RKO (cell line): ENCODE data around the gene PKP1.
"Not testable (repeated sequence)": the region's sequence is repeated elsewhere in the genome, so short reads cannot be mapped to it uniquely, and the experiment has no call there.

Experiments
- DNase-seq: peaks from one replicate; pipeline ENCODE4 v3.0.0-alpha.2; 2016; ENCODE audit warnings: low spot score

Gene PKP1, protein sequence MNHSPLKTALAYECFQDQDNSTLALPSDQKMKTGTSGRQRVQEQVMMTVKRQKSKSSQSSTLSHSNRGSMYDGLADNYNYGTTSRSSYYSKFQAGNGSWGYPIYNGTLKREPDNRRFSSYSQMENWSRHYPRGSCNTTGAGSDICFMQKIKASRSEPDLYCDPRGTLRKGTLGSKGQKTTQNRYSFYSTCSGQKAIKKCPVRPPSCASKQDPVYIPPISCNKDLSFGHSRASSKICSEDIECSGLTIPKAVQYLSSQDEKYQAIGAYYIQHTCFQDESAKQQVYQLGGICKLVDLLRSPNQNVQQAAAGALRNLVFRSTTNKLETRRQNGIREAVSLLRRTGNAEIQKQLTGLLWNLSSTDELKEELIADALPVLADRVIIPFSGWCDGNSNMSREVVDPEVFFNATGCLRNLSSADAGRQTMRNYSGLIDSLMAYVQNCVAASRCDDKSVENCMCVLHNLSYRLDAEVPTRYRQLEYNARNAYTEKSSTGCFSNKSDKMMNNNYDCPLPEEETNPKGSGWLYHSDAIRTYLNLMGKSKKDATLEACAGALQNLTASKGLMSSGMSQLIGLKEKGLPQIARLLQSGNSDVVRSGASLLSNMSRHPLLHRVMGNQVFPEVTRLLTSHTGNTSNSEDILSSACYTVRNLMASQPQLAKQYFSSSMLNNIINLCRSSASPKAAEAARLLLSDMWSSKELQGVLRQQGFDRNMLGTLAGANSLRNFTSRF

DNA sequence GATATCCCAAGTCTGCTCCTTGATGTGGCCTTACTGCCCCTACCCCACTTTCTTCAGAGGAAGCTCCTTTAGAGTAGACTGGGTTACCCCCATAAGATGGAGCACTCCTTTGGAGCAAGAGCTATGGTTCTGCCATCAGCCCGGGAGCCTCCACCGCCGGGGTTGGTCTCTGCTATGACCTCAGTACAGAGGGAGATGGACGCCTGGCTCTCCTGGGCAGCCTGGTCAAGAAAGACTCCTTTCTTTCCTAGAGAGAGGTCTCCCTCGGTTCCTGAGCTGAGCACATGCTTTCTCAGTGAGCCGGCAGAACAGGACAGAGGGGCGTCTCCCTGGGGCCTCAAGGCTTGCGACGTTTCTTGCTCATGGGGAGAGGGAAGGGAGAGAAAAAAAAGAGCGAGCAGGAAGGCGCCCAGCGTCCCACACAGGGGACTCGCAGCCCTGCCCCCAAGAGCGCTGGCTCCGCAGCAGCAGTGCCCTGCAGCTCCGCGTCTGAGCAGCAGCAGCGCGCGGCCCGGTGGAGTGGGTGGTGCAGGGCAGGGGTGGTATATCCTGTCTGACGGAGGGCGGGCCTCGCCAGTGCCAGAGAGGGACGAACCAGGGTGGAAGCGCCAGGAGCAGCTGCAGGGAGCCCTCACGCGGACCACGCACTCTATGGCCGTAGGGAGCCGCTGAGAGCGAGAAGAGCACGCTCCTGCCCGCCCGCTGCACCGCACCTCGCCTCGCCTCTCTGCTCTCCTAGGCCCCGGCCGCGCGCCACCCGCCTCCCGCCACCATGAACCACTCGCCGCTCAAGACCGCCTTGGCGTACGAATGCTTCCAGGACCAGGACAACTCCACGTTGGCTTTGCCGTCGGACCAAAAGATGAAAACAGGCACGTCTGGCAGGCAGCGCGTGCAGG, at the start of gene PKP1:
PKP1 (plus strand) TSS at position 576 of the 899 bp plus-strand sequence; CDS start at position 773, 197 bp downstream.
- DNase-seq: no peak

DNA sequence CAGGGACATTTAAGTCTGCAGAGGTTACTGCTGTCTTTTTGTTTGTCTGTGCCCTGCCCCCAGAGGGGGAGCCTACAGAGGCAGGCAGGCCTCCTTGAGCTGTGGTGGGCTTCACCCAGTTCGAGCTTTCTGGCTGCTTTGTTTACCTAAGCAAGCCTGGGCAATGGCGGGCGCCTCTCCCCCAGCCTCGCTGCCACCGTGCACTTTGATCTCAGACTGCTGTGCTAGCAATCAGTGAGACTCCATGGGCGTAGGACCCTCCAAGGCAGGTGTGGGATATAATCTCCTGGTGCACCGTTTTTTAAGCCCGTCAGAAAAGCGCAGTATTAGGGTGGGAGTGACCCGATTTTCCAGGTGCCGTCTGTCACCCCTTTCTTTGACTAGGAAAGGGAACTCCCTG, 43.7 kb upstream of the PKP1 start:
- DNase-seq: not testable (repeated sequence)

DNA sequence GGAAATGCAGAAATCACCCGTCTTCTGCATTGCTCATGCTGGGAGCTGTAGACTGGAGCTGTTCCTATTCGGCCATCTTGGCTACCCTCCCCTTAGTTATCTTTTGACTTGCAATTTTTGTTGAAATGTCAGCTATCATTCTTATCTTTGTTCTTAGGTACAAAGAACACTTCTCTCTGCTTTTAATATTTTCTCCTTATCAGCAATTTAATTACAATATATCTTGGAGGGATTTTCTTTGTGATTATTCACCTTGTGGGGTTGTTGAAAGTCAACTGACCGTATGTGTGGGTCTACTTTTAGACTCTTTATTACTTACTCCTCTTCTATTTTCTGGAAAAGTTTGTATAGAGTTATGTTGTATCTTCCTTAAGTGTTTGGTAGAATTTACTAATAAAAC, 43.1 kb upstream of the PKP1 start:
- DNase-seq: no peak

DNA sequence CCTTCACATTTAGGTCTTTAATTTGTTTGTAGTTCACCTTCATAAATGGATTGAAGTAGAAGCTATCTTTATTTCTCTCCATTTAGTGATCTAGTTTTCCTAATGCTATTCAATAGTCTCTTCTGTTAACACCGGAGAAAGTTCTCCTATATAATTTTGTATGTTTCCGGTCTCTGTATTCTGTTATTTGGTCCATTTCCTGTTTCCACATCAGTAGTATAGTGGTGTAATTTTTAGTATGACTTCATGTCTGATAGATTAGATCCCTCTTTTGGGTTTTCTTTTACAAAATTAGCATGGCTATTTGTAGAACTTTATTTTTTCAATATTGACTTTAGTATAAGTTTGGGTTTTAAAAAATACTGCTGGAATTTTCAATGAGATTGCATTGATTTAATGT, 41.6 kb upstream of the PKP1 start:
- DNase-seq: no peak

DNA sequence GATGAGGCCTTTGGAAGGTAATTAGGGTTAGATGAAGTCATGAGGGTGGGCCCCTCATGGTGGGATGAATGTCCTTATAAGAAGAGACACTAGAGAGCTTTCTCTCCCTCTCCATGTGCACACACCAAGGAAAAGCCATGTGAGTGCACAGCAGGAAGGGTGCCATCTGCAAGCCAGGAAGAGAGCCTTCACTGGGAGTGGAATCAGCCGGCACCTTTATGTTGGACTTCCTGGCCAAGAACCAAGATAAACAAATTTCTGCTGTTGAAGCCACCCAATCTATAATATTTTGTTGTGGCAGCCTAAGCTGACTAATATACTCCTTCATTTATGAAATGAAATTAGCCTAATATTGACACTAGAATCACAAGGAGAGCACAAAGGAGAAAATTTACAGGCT, 38.2 kb upstream of the PKP1 start:
- no peak for DNase-seq

DNA sequence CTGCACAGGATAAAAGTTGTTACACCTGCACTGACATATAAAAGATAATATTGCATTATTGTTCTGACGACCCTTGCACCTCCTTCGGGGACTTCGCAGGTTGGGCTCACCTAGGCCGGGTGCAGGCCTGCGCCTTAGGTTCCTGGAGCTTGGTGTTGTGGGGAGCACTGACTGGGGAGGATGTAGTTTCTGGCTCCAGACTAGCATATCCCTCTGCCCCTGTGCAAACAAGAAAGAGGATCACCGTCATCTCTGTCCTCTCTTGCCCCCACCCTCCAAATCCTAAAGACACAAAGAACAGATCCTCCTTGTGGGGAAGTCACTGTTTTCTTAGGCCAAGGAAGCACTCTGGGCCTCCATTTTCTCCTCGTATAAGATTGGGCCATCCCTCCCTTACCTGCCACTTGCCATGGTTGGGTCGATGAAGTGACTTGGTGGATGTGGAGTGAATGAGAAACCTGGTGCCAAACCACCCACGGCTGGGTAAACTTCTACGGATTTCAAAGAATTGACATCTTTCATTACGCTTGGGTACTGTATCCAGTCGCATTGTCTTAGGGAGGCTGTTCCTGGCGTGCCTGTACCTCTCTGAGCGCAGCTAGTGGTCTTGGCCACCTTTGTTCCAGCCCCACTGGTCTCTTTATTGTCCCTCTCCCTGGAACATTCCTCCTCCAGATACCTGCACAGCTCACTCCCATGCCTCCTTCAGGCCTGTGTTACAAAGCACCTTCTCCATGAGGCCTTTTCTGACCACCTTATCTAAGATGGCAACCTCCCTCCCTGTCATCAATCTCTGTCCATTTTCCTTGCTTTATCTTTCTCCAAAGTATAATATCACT, 34.4 kb upstream of the PKP1 start:
- no peak for DNase-seq

DNA sequence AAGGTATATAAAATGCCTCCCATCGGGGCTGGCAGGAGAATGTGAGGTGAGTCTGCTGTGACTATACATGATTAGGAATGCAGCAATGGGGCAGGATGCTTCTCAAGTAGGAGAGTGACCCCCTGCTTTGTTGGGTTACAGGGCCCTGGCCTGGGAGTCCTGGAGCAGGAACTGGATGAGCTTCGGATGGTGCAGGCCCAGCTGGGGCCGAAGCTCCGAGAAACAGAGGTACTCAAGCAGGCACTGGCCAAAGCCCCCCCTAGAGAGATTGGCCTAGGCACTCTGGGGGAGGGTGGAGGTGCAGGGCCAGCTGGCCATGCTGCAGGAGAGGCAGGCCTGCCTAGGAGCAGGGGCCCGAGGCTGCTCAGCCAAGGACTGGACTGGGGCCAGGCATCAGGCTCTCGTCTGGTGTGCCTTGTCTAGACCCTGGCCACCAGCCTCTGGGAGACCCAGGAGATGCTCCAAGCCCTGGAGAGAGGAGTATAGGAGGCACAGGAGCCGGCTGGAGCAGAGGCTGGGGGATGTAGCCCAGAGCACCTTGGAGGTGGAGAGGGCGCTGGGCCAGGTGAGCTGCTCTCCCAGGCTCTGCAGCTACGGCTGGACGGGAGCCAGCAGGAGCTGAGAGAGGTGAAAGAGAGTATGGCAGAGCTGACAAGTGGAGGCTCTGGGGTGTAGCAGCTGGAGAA, 32.8 kb upstream of the PKP1 start:
- DNase-seq: no peak

DNA sequence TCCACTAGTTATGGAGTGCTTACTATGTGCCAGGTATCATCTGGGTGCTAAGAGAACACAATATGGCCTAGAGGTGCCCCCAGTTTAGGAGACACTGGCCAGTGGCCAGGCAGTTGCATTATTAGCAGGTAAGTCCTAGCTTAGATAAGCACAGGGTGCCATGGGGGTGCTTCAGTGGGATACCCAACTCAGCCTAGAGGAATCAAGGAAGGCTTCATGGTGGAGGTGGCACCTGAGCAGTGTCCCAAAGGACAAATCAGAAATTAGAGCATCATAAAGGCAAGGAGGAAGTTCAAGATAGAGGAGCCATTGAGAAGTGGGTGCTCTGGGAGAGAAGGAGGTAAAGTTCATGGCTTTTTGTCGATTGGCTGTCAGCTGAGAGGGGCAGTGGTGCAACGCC, 31.9 kb upstream of the PKP1 start:
- DNase-seq: no peak

DNA sequence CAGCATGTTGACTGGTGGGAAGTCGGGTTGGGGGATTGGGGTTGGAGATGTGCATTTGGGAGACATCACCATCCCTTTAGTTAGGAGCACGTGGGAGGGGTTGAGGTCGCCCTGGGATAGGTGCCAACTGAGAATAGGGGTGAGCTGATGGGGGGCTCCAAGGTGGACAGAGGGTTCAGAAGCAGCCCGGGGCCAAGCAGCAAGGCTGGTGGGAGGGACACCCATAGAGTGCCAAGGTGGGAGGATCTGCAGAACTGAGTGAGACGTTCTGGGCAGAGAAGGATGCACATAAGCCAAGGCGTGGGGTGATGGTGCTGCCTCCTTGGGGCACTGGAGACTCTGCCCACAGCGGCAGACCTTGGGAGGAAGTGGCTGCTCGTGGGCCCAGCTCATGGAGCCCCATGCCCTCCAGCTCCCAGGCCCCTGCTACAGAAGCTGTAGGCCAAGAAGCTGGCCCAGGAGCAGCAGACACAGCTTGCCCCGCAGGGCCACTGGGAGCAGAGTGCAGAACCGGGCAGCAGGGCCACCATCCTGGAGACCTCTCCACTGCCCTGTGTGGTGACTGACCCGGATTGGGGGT, 31.4 kb upstream of the PKP1 start:
- no peak for DNase-seq

DNA sequence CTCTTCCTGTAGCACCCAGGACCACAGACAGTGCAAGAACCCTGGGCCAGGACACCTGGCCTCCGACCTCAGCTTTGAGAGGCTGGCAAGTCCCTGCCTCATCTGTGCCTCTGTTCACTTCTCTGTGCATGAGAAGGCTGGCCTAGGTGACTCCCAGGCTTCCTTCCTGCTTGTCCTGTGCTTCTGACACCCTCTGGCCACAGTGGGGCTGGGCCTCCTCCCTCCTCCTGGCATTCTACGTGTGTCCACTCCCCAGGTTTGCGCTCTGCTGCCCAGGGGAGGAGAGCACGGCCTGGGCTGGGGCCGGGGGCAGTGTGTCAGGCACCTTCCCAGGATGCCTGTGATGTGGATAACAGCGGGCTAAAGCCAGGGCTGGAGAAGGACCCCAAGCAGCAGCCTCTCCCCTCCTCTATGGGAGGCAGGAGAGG, 30.3 kb upstream of the PKP1 start:
- no peak for DNase-seq

DNA sequence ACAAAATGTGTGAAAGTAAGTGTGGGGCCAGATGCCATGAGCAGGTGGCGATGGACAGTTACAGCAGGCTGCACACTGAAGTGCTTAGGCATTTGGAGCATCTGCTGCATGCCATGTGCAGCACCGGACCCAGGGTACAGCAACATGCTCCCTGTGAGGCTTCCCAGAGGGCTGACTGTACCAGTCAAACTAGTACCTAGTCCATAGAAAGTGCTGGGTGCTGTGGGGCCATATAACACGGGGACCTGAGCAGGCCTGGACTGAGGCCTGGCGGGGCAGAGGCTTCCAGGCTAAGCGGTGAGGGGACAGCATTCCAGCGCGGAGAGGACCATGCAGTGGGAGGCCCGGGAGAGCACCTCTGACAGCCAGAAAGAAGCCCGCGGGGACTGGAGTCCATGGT, 29.9 kb upstream of the PKP1 start:
- DNase-seq: no peak

DNA sequence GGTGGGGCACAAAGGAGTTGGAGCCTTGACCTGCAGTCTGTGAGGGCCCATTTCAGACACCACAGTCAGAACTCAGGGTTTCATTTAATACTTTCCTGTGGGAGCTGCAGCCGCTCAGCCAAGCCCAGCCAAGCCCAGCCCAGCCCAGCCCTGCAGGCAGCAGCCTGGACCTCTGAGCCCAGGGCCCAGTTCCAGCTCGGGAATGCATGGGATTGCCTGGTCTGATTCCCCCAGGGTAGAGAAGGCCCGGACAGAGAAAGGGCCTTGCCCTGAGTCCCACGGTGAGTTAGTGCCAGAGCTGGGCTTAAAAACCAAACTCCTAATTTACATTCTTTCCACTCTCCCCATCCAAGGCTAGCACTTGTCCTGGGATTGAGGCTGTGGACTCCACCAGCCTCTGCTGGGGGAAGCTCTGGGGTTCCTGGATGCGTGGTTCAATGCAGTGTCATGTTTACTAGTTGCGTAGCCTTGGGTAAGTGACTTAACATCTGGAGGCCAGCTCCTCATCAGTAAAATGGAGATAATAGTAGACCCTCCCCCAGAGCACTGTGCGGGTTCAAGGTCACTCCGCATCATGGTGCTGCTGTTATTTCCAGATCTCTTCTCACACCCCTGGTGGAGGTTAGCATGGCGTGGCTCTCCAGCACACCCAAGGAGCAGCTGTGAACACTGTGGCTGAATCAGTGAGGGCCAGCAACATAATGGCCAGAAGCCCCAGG, 29.2 kb upstream of the PKP1 start:
- no peak for DNase-seq

DNA sequence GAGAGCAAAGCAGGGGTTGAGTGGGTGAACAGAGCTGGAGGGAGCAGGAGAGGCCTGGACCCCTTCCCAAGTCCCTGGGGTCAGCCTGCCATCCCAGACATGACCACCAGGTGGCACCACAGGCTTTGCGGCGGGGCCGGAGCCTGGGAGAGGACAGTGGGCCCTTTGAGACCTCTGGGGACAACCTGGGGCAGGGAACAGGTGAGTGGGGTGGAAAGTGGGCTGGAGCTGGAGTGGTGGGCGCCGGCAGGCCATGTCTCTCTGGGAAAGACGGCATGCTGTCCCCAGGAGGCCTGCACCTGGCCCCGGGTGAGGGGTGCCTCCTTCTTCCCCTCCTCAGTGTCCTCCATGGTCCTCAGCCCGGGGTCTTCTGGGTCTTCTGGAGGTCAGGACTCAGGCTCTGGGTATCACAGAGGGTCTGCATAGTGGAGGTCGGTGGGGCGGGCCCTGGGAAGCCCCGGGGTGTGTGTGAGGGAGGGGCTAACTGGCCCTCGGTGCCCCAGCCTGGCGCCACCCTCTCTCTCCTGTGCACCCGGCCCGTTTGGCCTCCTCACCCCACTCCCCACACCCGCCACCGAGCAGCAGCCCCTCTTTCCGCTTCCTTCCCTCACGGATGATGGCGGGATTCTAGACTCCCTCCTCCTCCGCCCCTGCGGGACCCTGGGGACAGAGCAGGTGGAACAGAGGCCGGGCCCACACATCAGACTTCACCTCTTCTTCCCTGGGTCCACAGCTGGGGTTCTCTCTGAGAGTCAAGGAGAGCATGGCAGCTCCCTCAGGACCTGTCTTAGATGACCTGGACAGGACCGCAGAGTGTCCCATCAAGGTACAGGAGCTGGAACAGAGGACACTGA, 28.5 kb upstream of the PKP1 start:
- no peak for DNase-seq

DNA sequence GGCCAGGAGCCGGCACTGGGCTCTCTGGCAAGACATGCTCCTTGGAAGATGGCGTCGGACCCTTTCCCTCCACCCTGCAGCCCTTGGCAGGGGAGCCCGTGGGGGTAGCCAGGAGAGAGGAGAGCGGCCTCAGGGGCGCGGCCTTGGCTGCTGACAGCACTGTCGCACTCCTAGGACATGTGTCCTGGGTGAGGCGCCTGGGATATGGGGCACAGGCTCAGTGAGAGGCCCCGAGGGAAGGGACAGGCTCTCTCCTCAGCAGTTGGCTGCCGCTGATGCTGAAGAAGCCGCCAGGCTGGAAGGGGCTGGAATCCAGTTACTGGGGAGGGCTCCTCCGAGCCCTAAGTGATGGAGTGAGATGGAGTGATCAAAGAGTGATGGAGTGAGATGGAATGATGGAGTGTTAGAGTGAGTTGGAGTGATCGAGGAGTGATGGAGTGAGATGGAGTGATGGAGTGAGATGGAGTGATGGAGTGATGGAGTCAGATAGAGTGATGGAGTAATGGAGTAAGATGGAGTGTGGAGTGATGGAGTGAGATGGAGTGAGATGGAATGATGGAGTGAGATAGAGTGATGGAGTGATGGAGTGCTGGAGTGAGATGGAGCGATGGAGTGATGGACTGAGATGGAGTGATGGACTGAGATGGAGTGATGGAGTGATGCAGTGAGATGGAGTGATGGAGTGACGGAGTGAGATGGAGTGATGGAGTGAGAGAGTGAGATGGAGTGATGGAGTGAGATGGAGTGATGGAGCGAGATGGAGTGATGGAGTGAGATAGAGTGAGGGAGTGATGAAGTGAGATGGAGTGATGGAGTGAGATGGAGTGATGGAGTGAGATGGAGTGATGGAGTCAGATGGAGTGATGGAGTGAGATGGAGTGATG, 27.6 kb upstream of the PKP1 start:
- DNase-seq: no peak

DNA sequence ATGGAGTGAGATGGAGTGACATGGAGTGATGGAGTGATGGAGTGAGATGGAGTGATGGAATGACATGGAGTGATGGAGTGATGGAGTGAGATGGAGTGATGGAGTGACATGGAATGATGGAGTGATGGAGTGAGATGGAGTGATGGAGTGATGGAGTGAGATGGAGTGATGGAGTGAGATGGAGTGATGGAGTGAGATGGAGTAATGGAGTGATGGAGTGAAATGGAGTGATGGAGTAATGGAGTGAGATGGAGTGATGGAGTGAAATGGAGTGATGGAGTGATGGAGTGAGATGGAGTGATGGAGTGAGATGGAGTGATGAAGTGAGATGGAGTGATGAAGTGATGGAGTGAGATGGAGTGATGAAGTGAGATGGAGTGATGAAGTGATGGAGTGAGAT, 25.2 kb upstream of the PKP1 start:
- not testable (repeated sequence) for DNase-seq

DNA sequence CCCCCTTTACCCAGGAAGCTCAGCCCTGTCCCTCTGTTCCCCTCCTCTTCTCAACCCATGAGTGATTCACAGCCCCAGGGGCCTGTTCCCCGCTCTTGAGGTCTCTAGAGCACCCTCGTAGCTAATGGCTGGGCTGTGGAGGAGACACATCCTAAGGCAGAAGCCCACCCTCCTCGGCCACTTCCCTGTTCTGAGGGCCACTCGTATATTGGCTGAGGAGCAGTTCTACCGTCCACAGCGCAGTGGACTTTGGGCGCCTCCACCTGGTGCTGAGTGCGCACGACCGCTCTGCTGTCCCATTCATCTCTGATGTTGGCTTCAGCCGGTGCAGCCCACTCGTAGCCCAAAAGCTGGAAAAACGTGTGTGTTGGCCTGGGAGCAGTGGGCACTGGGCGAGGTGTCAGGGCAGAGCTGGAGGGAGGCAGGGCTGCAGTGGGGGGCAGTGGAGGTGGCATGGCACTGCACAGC, 24.5 kb upstream of the PKP1 start:
- no peak for DNase-seq

DNA sequence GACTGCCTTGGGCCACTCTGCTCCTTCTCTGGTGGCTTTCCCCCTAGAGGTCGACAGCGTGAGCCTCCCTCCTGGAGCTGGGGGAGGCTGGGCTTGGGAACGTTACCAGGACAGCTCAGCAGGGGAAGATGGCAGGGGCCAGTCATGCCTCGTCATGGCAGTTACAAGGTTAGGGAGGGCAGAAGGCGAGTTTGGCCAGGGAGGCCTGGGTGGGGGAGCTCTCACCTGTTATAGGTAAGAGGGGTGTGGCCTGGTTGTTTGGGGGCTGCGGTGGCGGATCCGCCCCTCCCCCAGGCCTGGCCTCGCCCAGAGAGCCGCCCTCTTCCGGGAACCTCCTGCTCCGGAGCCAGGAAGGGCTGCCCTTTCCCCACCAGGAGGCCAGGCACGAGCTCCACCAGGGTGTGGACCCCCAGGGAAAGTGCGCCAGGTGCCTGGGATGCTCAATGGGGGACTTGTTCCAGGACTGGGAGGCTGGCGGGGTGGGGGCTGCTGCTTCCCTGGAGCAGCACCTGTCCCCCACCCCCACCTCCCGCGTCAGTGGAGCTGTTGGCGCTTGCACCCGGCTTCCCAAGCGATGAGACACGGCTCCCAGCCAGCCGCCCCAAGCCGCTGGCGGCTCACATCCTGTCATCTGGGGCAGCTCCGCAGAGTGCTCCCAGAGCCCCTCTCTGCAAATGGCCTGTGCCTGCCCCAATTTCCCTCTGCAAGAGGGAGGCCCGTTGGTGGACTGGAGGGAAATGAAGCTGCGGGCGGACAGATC, 23.6 kb upstream of the PKP1 start:
- DNase-seq: no peak
